Caco-2 (cell line): Measurements from ENCODE around the gene KRT9. TPM values are rescaled to one million over a fixed set of nuclear protein-coding genes. Genes with fewer than 3 reads are reported as not detected.

Source experiments
- BruUV-seq: library from RNA; stranded (reverse); fragments of 400-500 nt; replicated peaks from 2 replicates; lab custom pipeline; 2021; lab: Mats Ljungman, UMichigan
- CTCF ChIA-PET: fragments of 300-600 bp; sonication (Branson Sonifier 250); formaldehyde crosslinking; loops from one replicate; lab custom pipeline; 2022; ENCODE audit warnings: antibody characterized with exemption; lab: Charles Lee
- POLR2A ChIA-PET: fragments of 300-600 bp; sonication (Branson Sonifier 250); formaldehyde crosslinking; loops from one replicate; lab custom pipeline; 2022; ENCODE audit warnings: antibody characterized with exemption; lab: Charles Lee
- DNase-seq, 2 experiments: peaks; one replicate each; pipeline versions ENCODE4 v3.0.0 to v3.0.0-alpha.2; 2020 to 2022
- H3K27me3 ChIP-seq: replicated peaks from 2 replicates; pipeline ENCODE4 v1.6.0; 2011; ENCODE audit warnings: low read length; ENCODE audit not compliant: control insufficient read depth, insufficient read depth
- H3K36me3 ChIP-seq: 2 replicates; pipeline ENCODE4 v1.5.1; 2011; ENCODE audit warnings: low read length; ENCODE audit not compliant: control insufficient read depth, insufficient read depth
- H3K4me1 ChIP-seq: fragments of 250-450 bp; sonication (Bioruptor Pico); 2 replicates; pipeline ENCODE4 v1.5.1; 2020; ENCODE audit warnings: mild to moderate bottlenecking
- H3K4me3 ChIP-seq: 2 replicates; pipeline ENCODE4 v1.5.1; 2011; ENCODE audit warnings: low read depth, mild to moderate bottlenecking, control low read depth, low read length
- H3K9me3 ChIP-seq: fragments of 250-450 bp; sonication (Bioruptor Pico); 2 replicates; pipeline ENCODE4 v1.5.1; 2020; ENCODE audit warnings: mild to moderate bottlenecking, moderate library complexity
- H3K27ac Mint-ChIP-seq: one replicate; pipeline ENCODE4 v1.8.0; 2022; ENCODE audit warnings: mixed read lengths; ENCODE audit not compliant: unreplicated experiment
- H3K27me3 Mint-ChIP-seq: one replicate; pipeline ENCODE4 v1.8.0; 2022; ENCODE audit warnings: mixed read lengths; ENCODE audit not compliant: insufficient read depth, unreplicated experiment
- H3K36me3 Mint-ChIP-seq: one replicate; pipeline ENCODE4 v1.8.0; 2022; ENCODE audit warnings: mild to moderate bottlenecking, mixed read lengths; ENCODE audit not compliant: insufficient read depth, unreplicated experiment
- H3K4me1 Mint-ChIP-seq: one replicate; pipeline ENCODE4 v1.8.0; 2022; ENCODE audit warnings: low read depth, mixed read lengths; ENCODE audit not compliant: unreplicated experiment
- H3K4me3 Mint-ChIP-seq: one replicate; pipeline ENCODE4 v1.8.0; 2022; ENCODE audit warnings: mild to moderate bottlenecking, moderate library complexity, mixed read lengths; ENCODE audit not compliant: unreplicated experiment
- H3K9me3 Mint-ChIP-seq: one replicate; pipeline ENCODE4 v1.8.0; 2022; ENCODE audit warnings: mixed read lengths; ENCODE audit not compliant: unreplicated experiment
- CTCF ChIP-seq, 2 experiments: fragments of 200-600 bp in 1 of 2; IDR thresholded peaks; 1 replicate in 1 of 2; 2 replicates in 1 of 2; pipeline versions ENCODE4 v1.5.1 to v1.8.0; 2011 to 2022; ENCODE audit warnings: antibody characterized with exemption in 1 of 2, control low read depth in 1 of 2, inconsistent platforms in 1 of 2, low read depth in 1 of 2, low read length in 1 of 2, mild to moderate bottlenecking in 1 of 2, moderate library complexity in 1 of 2; ENCODE audit not compliant: insufficient read depth in 1 of 2, severe bottlenecking in 1 of 2, unreplicated experiment in 1 of 2
- intact Hi-C: fragments of 100-400 bp; cut with micrococcal nuclease; formaldehyde crosslinking; loops from one replicate; pipeline ENCODE4 v1.10.0; 2022; ENCODE audit not compliant: unreplicated experiment
- total RNA-seq: library from RNA; stranded (reverse); gene quantifications from 2 replicates; pipeline ENCODE4 v1.2.3, GENCODE V29; 2022

KRT9 gene
- total RNA-seq, 1 experiment from 2014 or later: not detected

- POLR2A ChIA-PET: no interaction called here
- H3K27ac Mint-ChIP-seq: no peak overlapping the region
- DNase-seq: no peak
- BruUV-seq: no TSS peak
- intact Hi-C loops: no loop called here
- CTCF ChIA-PET: interaction anchor here (0.8 to 4.6 kb wide), 2 partner anchors 19 to 111 kb away, joined by 3 to 60 read pairs; no protein-coding TSS in a partner anchor
- no peak for TF ChIP-seq CTCF (IDR thresholded peaks at IDR 0.05; ENCODE audit: insufficient read depth in 1 of 2, low read depth in 1 of 2, low read length in 1 of 2, severe bottlenecking in 1 of 2, unreplicated experiment in 1 of 2)
- Histone ChIP-seq H3K4me1 (peaks cover 39% of the 10 kb centered on the region), H3K9me3 (no peaks in the 10 kb centered on the region), H3K36me3 (no peaks in the 10 kb centered on the region), H3K4me3 (no peak overlapping the region), H3K27me3 (no peaks in the 10 kb centered on the region)
- H3K27me3 Mint-ChIP-seq: no peaks in the 10 kb centered on the region
- no peaks in the 10 kb centered on the region for H3K36me3 Mint-ChIP-seq
- no peak overlapping the region for H3K4me3 Mint-ChIP-seq
- H3K4me1 Mint-ChIP-seq: peaks cover 50% of the 10 kb centered on the region
- peaks cover 16% of the 10 kb centered on the region for H3K9me3 Mint-ChIP-seq
These were observed 20.5 kb downstream of the KRT9 start for GRCh38 chr17:41551365-41551764.

- no peaks in the 10 kb centered on the region for H3K27me3 ChIP-seq
- peaks cover 41% of the 10 kb centered on the region for H3K4me1 ChIP-seq
- intact Hi-C loops: loop anchor here (1.0 kb wide), 3 partner anchors 19 to 113 kb away; no protein-coding TSS in a partner anchor
- H3K4me3 ChIP-seq: no peak overlapping the region
- CTCF ChIA-PET: interaction anchor here (0.5 to 4.6 kb wide), 41 partner anchors 9 to 746 kb away, joined by 3 to 66 read pairs (median 5); partner anchors contain the start of genes EIF1, KRT15 and KRT19
- no peaks in the 10 kb centered on the region for H3K36me3 ChIP-seq
- Mint-ChIP-seq H3K36me3 (peaks cover 5% of the 10 kb centered on the region), H3K9me3 (peaks cover 19% of the 10 kb centered on the region), H3K4me1 (peaks cover 50% of the 10 kb centered on the region), H3K27ac (peak overlapping the region; percentile 77), H3K27me3 (no peaks in the 10 kb centered on the region), H3K4me3 (peak overlapping the region; percentile 5)
- TF ChIP-seq CTCF (IDR thresholded peaks at IDR 0.05; ENCODE audit: insufficient read depth in 1 of 2, low read depth in 1 of 2, low read length in 1 of 2, severe bottlenecking in 1 of 2, unreplicated experiment in 1 of 2): no peak
- BruUV-seq: no TSS peak
- DNase-seq: peak in 1 of 2 experiments; percentile 82
- H3K9me3 ChIP-seq: no peaks in the 10 kb centered on the region
- POLR2A ChIA-PET: interaction anchor here (0.6 to 2.0 kb wide), 7 partner anchors 14 to 864 kb away, joined by 3 to 24 read pairs (median 5); partner anchors contain the start of genes EIF1 and KRT19
These were observed 22.2 kb downstream of the KRT9 start for GRCh38 chr17:41549596-41550039.

GRCh38 chr17:41548844-41549595, 22.8 kb downstream of the KRT9 start:
- Mint-ChIP-seq H3K9me3 (peaks cover 19% of the 10 kb centered on the region), H3K36me3 (peaks cover 9% of the 10 kb centered on the region), H3K27ac (peak overlapping the region; percentile 77), H3K27me3 (no peaks in the 10 kb centered on the region), H3K4me3 (peak overlapping the region; percentile 5), H3K4me1 (peaks cover 49% of the 10 kb centered on the region)
- Histone ChIP-seq H3K27me3 (no peaks in the 10 kb centered on the region), H3K36me3 (no peaks in the 10 kb centered on the region), H3K4me3 (no peak overlapping the region), H3K4me1 (peaks cover 46% of the 10 kb centered on the region), H3K9me3 (no peaks in the 10 kb centered on the region)
- TF ChIP-seq CTCF (IDR thresholded peaks at IDR 0.05; ENCODE audit: insufficient read depth in 1 of 2, low read depth in 1 of 2, low read length in 1 of 2, severe bottlenecking in 1 of 2, unreplicated experiment in 1 of 2): peak; percentile 90 to 94
- ChIA-PET CTCF (interaction anchor here (0.5 to 4.6 kb wide), 53 partner anchors 9 to 1996 kb away, joined by 3 to 66 read pairs (median 4); partner anchors contain the start of genes EIF1, KRT15 and KRT19), POLR2A (interaction anchor here (0.5 to 2.0 kb wide), 9 partner anchors 13 to 867 kb away, joined by 3 to 24 read pairs (median 5); partner anchors contain the start of genes EIF1 and KRT19)
- no TSS peak for BruUV-seq
- intact Hi-C loops: loop anchor here (1.0 kb wide), 3 partner anchors 19 to 113 kb away; no protein-coding TSS in a partner anchor
- DNase-seq: peak; percentile 85 to 87
